ACC112 (cell line): ENCODE measurements around the gene CDC42SE1.

Experiments
- H2AFZ ChIP-seq: fragments of 200-600 bp; sonication (generic); one replicate; pipeline ENCODE4 v1.6.0; 2017; ENCODE audit warnings: antibody characterized with exemption, low read length; ENCODE audit not compliant: unreplicated experiment
- H3K27ac ChIP-seq: fragments of 200-600 bp; sonication (generic); 2 replicates; pipeline ENCODE4 v1.5.1; 2014; ENCODE audit warnings: low read depth, mild to moderate bottlenecking, antibody characterized with exemption, low read length, moderate library complexity
- H3K27me3 ChIP-seq: fragments of 200-600 bp; sonication (generic); 2 replicates; pipeline ENCODE4 v1.6.1; 2014; ENCODE audit warnings: mild to moderate bottlenecking, antibody characterized with exemption, low read length, moderate library complexity, mixed read lengths; ENCODE audit not compliant: insufficient read depth
- H3K36me3 ChIP-seq: fragments of 200-600 bp; sonication (generic); 2 replicates; pipeline ENCODE4 v1.6.1; 2016; ENCODE audit warnings: mild to moderate bottlenecking, antibody characterized with exemption, low read length, moderate library complexity, mixed read lengths; ENCODE audit not compliant: insufficient read depth
- H3K4me1 ChIP-seq: fragments of 200-600 bp; sonication (generic); one replicate; pipeline ENCODE4 v1.6.1; 2016; ENCODE audit warnings: low read length, mixed read lengths; ENCODE audit not compliant: insufficient read depth, unreplicated experiment, control insufficient read depth
- H3K4me3 ChIP-seq: fragments of 200-600 bp; sonication (generic); 2 replicates; pipeline ENCODE4 v1.5.1; 2014; ENCODE audit warnings: mild to moderate bottlenecking, low read depth, low read length
- H3K79me2 ChIP-seq: fragments of 200-600 bp; sonication (generic); one replicate; pipeline ENCODE4 v1.6.0; 2016; ENCODE audit warnings: low read length; ENCODE audit not compliant: control insufficient read depth, unreplicated experiment, insufficient read depth

The CDC42SE1 gene

GRCh38 chr1:151051356-151052009 lies 7.9 kb downstream of the CDC42SE1 start:
- Histone ChIP-seq H3K4me1 (peaks cover 38% of the 10 kb centered on the region), H3K27me3 (no peaks in the 10 kb centered on the region), H3K4me3 (no peak overlapping the region), H2AFZ (no peak overlapping the region), H3K27ac (no peak overlapping the region), H3K36me3 (peaks cover 23% of the 10 kb centered on the region), H3K79me2 (peaks cover 32% of the 10 kb centered on the region)

DNA sequence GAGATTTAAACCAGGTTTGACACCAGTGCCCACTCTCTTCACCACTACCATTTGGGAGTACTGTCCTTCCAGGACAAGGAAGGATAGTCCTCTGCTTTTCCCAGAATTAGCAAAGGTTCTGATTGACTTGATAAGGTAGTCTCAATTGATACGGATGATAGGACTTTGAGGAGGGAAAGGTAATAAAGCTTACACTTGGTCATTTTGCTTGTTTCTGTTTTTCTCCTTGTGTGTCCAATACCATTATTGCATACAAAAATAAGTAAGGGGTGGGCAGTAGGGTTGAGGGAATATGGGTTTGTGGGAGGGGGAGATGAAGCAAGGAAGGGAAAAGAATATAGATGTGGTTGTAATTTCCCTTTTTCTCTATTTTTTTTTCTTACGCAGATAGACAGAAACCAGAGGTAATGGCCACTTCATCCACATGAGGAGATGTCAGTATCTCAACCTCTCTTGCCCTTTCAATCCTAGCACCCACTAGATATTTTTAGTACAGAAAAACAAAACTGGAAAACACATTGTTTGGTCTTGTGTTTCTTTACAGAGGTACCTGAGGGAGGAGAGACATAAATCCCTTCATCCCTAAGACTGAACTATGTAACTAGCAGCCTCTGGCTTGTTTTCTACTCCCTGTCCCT lies 9.3 kb downstream of the CDC42SE1 start:
- Histone ChIP-seq H3K36me3 (peaks cover 18% of the 10 kb centered on the region), H3K27me3 (no peaks in the 10 kb centered on the region), H3K4me3 (no peak overlapping the region; the same call in 1 of the 2 replicates), H2AFZ (no peak overlapping the region), H3K4me1 (peaks cover 26% of the 10 kb centered on the region), H3K27ac (0 out of 2 replicates have a peak overlapping the region, but pooled peaks have one; percentile 0), H3K79me2 (peaks cover 19% of the 10 kb centered on the region)

- Histone ChIP-seq H3K4me3 (no peak overlapping the region; the same call in 1 of the 2 replicates), H3K27ac (no peak overlapping the region)
Measured at GRCh38 chr1:151049458-151049857, 10.0 kb downstream of the CDC42SE1 start.

DNA sequence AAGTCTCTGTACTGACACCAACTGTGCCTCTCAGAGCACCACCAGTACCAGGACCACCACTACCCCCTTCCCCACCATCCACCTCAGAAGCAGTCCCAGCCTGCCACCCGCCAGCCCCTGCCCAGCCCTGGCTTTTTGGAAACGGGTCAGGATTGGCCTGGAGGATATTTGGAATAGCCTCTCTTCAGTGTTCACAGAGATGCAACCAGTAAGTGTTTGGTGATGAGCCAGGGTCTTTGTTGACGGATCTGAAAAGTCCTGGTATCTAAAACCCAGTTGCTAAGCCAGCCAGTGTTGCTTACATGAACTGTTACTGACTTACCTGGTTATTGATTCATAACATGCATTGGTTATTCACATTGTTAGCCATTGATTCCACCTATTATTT lies 10.8 kb downstream of the CDC42SE1 start:
- H2AFZ ChIP-seq, result no peak overlapping the region
- H3K4me1 ChIP-seq, result peaks cover 26% of the 10 kb centered on the region
- H3K79me2 ChIP-seq, result peaks cover 5% of the 10 kb centered on the region
- no peak overlapping the region for H3K27ac ChIP-seq
- no peaks in the 10 kb centered on the region for H3K27me3 ChIP-seq
- H3K36me3 ChIP-seq, result peaks cover 4% of the 10 kb centered on the region; the same call in 1 of the 2 replicates
- peak overlapping the region; percentile 93 for H3K4me3 ChIP-seq

More at GRCh38 chr1:151049458-151049857, 10.0 kb downstream of the CDC42SE1 start:
- H3K4me1 ChIP-seq, result peaks cover 26% of the 10 kb centered on the region
- H3K79me2 ChIP-seq, result peaks cover 12% of the 10 kb centered on the region
- H3K36me3 ChIP-seq, result peaks cover 11% of the 10 kb centered on the region; the same call in 1 of the 2 replicates
- H2AFZ ChIP-seq, result no peak overlapping the region
- no peaks in the 10 kb centered on the region for H3K27me3 ChIP-seq

GRCh38 chr1:151047925-151048644 lies 11.3 kb downstream of the CDC42SE1 start:
- Histone ChIP-seq H3K36me3 (peaks cover 4% of the 10 kb centered on the region; the same call in 1 of the 2 replicates), H2AFZ (peak overlapping the region; percentile 90), H3K4me1 (peaks cover 26% of the 10 kb centered on the region), H3K79me2 (peaks cover 5% of the 10 kb centered on the region), H3K27me3 (no peaks in the 10 kb centered on the region), H3K27ac (peak overlapping the region; percentile 63), H3K4me3 (peak overlapping the region; percentile 93)

DNA sequence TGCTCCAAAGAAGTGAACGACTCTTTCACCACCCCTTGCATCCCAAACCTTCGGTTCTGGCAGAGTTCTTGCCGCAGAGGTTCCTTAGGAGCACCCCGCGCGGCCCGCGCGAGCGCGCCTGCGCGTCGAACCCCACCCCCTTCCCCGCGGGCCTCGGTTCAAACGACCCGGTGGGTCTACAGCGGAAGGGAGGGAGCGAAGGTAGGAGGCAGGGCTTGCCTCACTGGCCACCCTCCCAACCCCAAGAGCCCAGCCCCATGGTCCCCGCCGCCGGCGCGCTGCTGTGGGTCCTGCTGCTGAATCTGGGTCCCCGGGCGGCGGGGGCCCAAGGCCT lies 11.9 kb downstream of the CDC42SE1 start, which contains the start of gene C1orf56:
Gene C1orf56, plus strand, starts transcription at position 161 of the 334 bp plus-strand sequence. Its CDS starts 97 bp downstream, at position 258.
- Histone ChIP-seq H3K27ac (peak within 1 kb of the TSS; percentile 63), H3K4me1 (peaks cover 26% of the 10 kb centered on the region), H3K4me3 (peak within 1 kb of the TSS; percentile 93), H3K36me3 (no peaks in the 10 kb centered on the region; the same call in 1 of the 2 replicates), H2AFZ (peak within 1 kb of the TSS; percentile 90), H3K79me2 (peaks cover 5% of the 10 kb centered on the region), H3K27me3 (no peaks in the 10 kb centered on the region)

GRCh38 chr1:151043163-151043562 lies 16.3 kb downstream of the CDC42SE1 start:
- peaks cover 5% of the 10 kb centered on the region for H3K4me1 ChIP-seq
- no peaks in the 10 kb centered on the region for H3K36me3 ChIP-seq
- no peak overlapping the region for H3K27ac ChIP-seq
- no peaks in the 10 kb centered on the region for H3K27me3 ChIP-seq
- no peaks in the 10 kb centered on the region for H3K79me2 ChIP-seq
- H3K4me3 ChIP-seq, result no peak overlapping the region
- H2AFZ ChIP-seq, result no peak overlapping the region

DNA sequence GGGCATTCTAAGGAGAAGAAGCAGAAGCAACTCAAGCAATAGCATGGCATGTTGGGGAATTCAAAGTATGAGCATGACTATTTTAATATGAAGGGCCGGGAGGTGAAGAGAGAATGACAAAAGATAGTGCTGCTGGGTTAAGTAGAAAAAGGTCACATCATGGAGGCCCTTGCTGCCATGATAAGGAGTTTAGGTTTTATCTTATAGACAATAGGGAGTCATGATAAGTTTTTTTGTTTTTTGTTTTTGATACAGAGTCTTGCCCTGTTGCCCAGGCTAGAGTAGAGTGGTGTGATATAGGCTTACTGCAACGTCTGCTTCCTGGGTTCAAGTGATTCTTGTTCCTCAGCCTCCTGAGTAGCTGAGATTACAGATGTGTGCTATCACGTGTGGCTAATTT lies 19.9 kb downstream of the CDC42SE1 start:
- no peaks in the 10 kb centered on the region for H3K36me3 ChIP-seq
- H3K79me2 ChIP-seq, result no peaks in the 10 kb centered on the region
- H3K4me1 ChIP-seq, result no peaks in the 10 kb centered on the region
- no peak overlapping the region for H2AFZ ChIP-seq
- no peak overlapping the region for H3K27ac ChIP-seq
- no peaks in the 10 kb centered on the region for H3K27me3 ChIP-seq
- H3K4me3 ChIP-seq, result no peak overlapping the region

DNA sequence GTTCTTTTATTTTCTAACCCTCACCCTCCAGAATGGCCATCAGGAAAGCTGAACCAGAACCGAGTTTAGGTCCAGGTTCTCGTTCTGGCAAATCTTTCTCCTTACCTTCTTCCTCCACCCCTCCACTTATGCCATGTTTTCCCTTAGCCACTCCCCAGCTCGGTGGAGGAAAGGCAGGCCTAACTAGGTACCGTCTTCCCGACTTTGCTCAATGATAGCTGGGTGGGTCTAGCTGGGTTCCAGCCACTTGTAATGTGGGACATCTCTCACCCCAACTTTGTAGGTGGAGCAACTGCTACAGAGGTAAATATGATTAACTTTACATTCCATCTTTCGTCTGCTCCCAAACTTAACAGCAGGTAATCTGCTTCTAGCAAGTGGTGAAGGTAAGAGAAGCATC lies 22.4 kb downstream of the CDC42SE1 start:
- no peaks in the 10 kb centered on the region for H3K79me2 ChIP-seq
- H3K4me1 ChIP-seq, result no peaks in the 10 kb centered on the region
- H2AFZ ChIP-seq, result no peak overlapping the region
- no peaks in the 10 kb centered on the region for H3K36me3 ChIP-seq
- H3K27ac ChIP-seq, result no peak overlapping the region
- H3K4me3 ChIP-seq, result no peak overlapping the region
- no peaks in the 10 kb centered on the region for H3K27me3 ChIP-seq

GRCh38 chr1:151036356-151036755 lies 23.1 kb downstream of the CDC42SE1 start, which contains the start of gene BNIPL:
BNIPL (plus strand) TSS chr1:151036586; CDS start chr1:151036726, 140 bp downstream.
- no peaks in the 10 kb centered on the region for H3K79me2 ChIP-seq
- no peak within 1 kb of the TSS for H3K27ac ChIP-seq
- no peaks in the 10 kb centered on the region for H3K36me3 ChIP-seq
- no peaks in the 10 kb centered on the region for H3K27me3 ChIP-seq
- H3K4me3 ChIP-seq, result no peak within 1 kb of the TSS
- no peak within 1 kb of the TSS for H2AFZ ChIP-seq
- H3K4me1 ChIP-seq, result no peaks in the 10 kb centered on the region
